Parathyroid adenoma (tissue), 2 donors: ENCODE data around the gene ZNF662.

Source experiments
- H2AFZ ChIP-seq: fragments of 300-600 bp; sonication (generic); one replicate; pipeline ENCODE4 v1.7.0; 2017; ENCODE audit warnings: antibody characterized with exemption, mild to moderate bottlenecking
- H3K27ac ChIP-seq: fragments of 300-600 bp; sonication (generic); one replicate; pipeline ENCODE4 v1.7.0; 2017
- H3K27me3 ChIP-seq: fragments of 300-600 bp; sonication (generic); one replicate; pipeline ENCODE4 v1.7.0; 2017; ENCODE audit warnings: low read length; ENCODE audit not compliant: control insufficient read depth, insufficient read depth
- H3K36me3 ChIP-seq: fragments of 300-600 bp; sonication (generic); one replicate; pipeline ENCODE4 v1.7.0; 2017; ENCODE audit warnings: low read length; ENCODE audit not compliant: control insufficient read depth, insufficient read depth
- H3K4me1 ChIP-seq: fragments of 300-600 bp; sonication (generic); one replicate; pipeline ENCODE4 v1.7.0; 2017; ENCODE audit warnings: control low read depth
- H3K4me2 ChIP-seq: fragments of 300-600 bp; sonication (generic); one replicate; pipeline ENCODE4 v1.7.0; 2017; ENCODE audit warnings: low read length
- H3K4me3 ChIP-seq: fragments of 300-600 bp; sonication (generic); one replicate; pipeline ENCODE4 v1.7.0; 2017; ENCODE audit warnings: low read depth, low read length
- H3K79me2 ChIP-seq: fragments of 300-600 bp; sonication (generic); one replicate; pipeline ENCODE4 v1.7.0; 2017; ENCODE audit warnings: control low read depth
- H3K9ac ChIP-seq: fragments of 300-600 bp; sonication (generic); one replicate; pipeline ENCODE4 v1.7.0; 2017; ENCODE audit warnings: mild to moderate bottlenecking
- H3K9me3 ChIP-seq: fragments of 300-600 bp; sonication (generic); one replicate; pipeline ENCODE4 v1.7.0; 2017; ENCODE audit warnings: low read length; ENCODE audit not compliant: control insufficient read depth
- TF ChIP-seq, protein P1 (sequence below): fragments of 300-600 bp; sonication (generic); IDR thresholded peaks from one replicate; pipeline ENCODE4 v1.7.0; 2017; ENCODE audit warnings: antibody characterized with exemption, mild to moderate bottlenecking
- donor health status: primary hyperparathyroidism.

The ZNF662 gene

DNA sequence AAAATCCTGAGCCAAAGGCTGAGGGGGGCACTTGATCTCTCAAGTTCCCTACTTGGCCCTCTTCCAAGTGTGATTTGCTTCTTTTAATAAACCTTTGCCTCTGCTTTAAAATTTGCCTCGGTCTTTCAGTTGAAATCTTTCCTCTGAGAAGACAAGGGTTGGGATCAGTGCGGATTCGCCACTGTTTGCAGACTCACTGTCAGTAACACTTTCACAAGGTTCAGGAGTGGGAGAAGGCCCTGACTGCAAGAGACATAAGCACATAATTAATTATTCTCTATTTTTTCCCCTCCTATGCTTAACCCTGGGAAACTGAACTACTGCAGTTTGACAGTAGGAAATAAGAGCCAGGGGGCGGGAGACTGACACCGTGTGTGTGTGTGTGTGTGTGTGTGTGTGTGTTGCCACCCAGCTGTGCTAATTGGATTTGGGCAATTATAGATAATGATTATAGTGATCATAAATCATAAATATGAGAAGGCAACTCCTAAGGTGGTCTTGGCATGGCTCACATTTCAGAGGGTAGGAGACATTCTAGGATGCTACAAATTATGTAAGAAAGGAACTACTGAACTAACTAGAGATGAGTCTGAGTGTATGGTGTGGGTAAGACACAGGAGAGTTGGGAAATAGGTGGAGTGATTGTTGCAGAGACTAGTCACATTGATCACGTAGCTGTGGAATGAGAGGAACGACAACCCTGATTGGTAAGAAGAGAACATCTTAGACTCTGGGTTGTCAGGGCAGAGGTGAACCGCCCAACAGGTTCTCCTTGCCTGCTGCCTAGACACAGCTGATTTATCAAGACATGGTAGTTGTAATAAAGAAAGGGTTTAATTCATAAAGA lies 5.5 kb upstream of the ZNF662 start:
- no peaks in the 10 kb centered on the region for H3K36me3 ChIP-seq
- H3K4me2 ChIP-seq = no peak overlapping the region
- no peak overlapping the region for H3K27ac ChIP-seq
- H3K9me3 ChIP-seq = no peaks in the 10 kb centered on the region
- H3K4me1 ChIP-seq = no peaks in the 10 kb centered on the region
- no peak overlapping the region for H2AFZ ChIP-seq
- no peak overlapping the region for H3K9ac ChIP-seq
- H3K27me3 ChIP-seq = no peaks in the 10 kb centered on the region
- H3K4me3 ChIP-seq = no peak overlapping the region
- TF ChIP-seq, protein P1, sequence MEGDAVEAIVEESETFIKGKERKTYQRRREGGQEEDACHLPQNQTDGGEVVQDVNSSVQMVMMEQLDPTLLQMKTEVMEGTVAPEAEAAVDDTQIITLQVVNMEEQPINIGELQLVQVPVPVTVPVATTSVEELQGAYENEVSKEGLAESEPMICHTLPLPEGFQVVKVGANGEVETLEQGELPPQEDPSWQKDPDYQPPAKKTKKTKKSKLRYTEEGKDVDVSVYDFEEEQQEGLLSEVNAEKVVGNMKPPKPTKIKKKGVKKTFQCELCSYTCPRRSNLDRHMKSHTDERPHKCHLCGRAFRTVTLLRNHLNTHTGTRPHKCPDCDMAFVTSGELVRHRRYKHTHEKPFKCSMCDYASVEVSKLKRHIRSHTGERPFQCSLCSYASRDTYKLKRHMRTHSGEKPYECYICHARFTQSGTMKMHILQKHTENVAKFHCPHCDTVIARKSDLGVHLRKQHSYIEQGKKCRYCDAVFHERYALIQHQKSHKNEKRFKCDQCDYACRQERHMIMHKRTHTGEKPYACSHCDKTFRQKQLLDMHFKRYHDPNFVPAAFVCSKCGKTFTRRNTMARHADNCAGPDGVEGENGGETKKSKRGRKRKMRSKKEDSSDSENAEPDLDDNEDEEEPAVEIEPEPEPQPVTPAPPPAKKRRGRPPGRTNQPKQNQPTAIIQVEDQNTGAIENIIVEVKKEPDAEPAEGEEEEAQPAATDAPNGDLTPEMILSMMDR = no peak
- H3K79me2 ChIP-seq = no peaks in the 10 kb centered on the region

DNA sequence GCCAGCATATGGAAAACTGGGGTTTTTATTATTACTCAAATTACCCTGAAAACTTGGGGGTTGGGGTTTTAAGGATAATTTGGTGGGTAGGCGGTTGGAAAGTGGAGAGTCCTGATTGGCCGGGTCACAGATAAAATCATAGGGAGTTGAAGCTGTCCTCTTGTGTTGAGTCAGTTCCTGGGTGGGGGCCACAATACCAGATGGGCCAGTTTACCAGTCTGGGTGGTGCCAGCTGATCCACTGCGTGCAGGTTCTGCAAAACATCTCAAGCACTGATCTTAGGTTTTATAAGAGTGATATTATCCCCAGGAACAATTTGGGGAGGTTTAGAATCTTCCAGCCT lies 4.9 kb upstream of the ZNF662 start:
- Histone ChIP-seq H3K9ac (no peak overlapping the region), H3K79me2 (no peaks in the 10 kb centered on the region), H3K4me3 (no peak overlapping the region), H3K4me2 (no peak overlapping the region), H2AFZ (no peak overlapping the region), H3K27ac (no peak overlapping the region), H3K36me3 (no peaks in the 10 kb centered on the region), H3K27me3 (no peaks in the 10 kb centered on the region), H3K4me1 (no peaks in the 10 kb centered on the region), H3K9me3 (no peaks in the 10 kb centered on the region)
- TF ChIP-seq, protein P1 = no peak

DNA sequence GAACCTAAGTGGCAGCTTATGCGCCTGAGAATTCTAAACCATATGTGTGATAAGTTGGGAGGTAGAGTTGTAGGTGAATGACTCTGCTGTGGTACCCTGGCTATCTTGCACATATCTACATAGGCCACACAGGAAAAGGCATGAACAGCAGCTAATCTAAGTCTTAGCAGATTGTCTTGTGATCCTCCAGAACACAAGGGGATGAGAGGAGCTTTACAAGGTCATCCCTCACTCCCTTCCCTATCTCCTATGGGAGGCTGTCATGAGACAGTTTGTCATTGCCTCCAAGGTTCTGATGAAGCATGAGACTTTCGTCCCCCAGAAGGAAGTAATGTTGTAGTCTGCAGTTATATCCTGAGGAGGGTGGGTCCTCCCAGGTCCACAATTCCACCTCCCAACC lies 3.7 kb upstream of the ZNF662 start:
- H3K79me2 ChIP-seq = no peaks in the 10 kb centered on the region
- no peaks in the 10 kb centered on the region for H3K27me3 ChIP-seq
- H3K27ac ChIP-seq = no peak overlapping the region
- H3K4me3 ChIP-seq = no peak overlapping the region
- H3K9me3 ChIP-seq = no peaks in the 10 kb centered on the region
- TF ChIP-seq, protein P1 = no peak
- H3K4me1 ChIP-seq = no peaks in the 10 kb centered on the region
- H3K9ac ChIP-seq = no peak overlapping the region
- no peaks in the 10 kb centered on the region for H3K36me3 ChIP-seq
- no peak overlapping the region for H3K4me2 ChIP-seq
- no peak overlapping the region for H2AFZ ChIP-seq

DNA sequence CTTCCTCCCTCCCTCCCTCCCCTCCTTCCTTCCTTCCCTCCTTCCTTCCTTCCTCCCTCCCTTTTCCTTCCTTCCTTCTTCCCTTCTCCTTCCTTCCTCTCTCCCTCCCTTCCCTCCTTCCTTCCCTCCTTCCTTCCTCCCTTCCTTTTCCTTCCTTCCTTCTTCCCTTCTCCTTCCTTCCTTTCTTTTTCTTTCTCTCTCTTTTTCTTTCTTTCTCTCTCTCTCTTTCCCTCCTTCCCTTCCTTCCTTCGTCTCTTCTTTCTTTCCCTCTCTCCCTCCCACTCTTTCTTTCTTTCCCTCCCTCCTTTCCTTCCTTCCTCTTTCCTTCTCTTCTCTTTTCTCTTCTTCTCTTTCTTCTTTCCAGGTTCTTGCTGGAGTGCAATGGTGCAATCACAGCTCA lies 1.9 kb upstream of the ZNF662 start:
- Histone ChIP-seq H2AFZ (no peak overlapping the region), H3K4me3 (no peak overlapping the region), H3K27ac (no peak overlapping the region), H3K27me3 (no peaks in the 10 kb centered on the region), H3K9me3 (no peaks in the 10 kb centered on the region), H3K4me2 (no peak overlapping the region), H3K79me2 (no peaks in the 10 kb centered on the region), H3K9ac (no peak overlapping the region), H3K4me1 (no peaks in the 10 kb centered on the region), H3K36me3 (no peaks in the 10 kb centered on the region)
- TF ChIP-seq, protein P1 = no peak

DNA sequence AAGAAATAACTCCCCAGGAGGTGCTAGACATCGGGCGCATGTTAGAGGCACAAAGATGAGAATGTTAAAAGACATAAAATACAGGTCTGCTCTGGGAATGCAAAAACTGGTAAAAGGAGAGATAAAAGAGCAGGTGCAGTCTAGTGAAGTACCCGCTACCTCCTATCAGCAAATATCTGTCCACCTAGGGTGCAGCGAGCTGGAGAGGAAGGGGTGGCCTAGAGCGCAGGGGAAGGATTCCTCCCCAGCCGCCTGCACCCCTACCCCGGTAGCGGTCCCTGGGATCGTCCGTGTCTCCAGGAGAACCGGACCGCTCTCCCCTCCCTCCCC lies 237 bp upstream of the ZNF662 start:
- H3K4me2 ChIP-seq = no peak overlapping the region
- TF ChIP-seq, protein P1 = no peak
- no peak overlapping the region for H3K27ac ChIP-seq
- peak overlapping the region; percentile 31 for H3K4me3 ChIP-seq
- no peak overlapping the region for H3K9ac ChIP-seq
- H2AFZ ChIP-seq = peak overlapping the region; percentile 87
- no peaks in the 10 kb centered on the region for H3K4me1 ChIP-seq
- H3K36me3 ChIP-seq = no peaks in the 10 kb centered on the region
- no peaks in the 10 kb centered on the region for H3K79me2 ChIP-seq
- no peaks in the 10 kb centered on the region for H3K9me3 ChIP-seq
- no peaks in the 10 kb centered on the region for H3K27me3 ChIP-seq
